ENCODE data around the gene SGCA.

DNA sequence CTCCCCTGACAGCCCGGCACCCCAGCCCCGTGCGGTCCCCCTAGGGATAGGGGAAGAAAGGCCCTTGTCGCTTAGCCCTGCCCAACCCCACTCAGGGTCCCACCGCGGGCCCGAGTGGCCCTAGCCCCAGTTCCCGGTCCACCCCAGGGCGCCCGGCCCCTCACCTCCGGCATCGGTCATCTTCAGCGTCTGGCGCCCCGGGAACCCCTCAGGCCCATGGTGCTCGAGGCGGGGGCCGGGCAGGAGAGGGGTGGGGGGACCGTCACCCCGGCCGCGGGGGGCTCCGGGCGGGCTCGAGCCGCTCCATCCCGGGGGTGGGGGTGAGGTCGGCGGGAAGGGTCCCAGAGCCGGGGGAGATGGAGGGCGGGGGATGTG is 36.5 kb upstream of the SGCA start:
- TF ChIP-seq, protein P1, sequence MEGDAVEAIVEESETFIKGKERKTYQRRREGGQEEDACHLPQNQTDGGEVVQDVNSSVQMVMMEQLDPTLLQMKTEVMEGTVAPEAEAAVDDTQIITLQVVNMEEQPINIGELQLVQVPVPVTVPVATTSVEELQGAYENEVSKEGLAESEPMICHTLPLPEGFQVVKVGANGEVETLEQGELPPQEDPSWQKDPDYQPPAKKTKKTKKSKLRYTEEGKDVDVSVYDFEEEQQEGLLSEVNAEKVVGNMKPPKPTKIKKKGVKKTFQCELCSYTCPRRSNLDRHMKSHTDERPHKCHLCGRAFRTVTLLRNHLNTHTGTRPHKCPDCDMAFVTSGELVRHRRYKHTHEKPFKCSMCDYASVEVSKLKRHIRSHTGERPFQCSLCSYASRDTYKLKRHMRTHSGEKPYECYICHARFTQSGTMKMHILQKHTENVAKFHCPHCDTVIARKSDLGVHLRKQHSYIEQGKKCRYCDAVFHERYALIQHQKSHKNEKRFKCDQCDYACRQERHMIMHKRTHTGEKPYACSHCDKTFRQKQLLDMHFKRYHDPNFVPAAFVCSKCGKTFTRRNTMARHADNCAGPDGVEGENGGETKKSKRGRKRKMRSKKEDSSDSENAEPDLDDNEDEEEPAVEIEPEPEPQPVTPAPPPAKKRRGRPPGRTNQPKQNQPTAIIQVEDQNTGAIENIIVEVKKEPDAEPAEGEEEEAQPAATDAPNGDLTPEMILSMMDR (IDR thresholded peaks at IDR 0.05) = no peak
- no peak for TF ChIP-seq POLR2A (IDR thresholded peaks at IDR 0.05)

Data from esophagus squamous epithelium (tissue), 4 donors.